ENCODE results near the gene ZNF552.
"Not testable (repeated sequence)": the region's sequence is repeated elsewhere in the genome, so short reads cannot be mapped to it uniquely, and the experiment has no call there.

Gene ZNF552

GRCh38 chr19:57817976-57818375, 3.3 kb upstream of the ZNF552 start:
- no peak for DNase-seq

GRCh38 chr19:57816652-57817051, 1.9 kb upstream of the ZNF552 start:
- DNase-seq = no peak

- DNase-seq = no peak
Measured at GRCh38 chr19:57815247-57816075, 748 bp upstream of the ZNF552 start.

DNA sequence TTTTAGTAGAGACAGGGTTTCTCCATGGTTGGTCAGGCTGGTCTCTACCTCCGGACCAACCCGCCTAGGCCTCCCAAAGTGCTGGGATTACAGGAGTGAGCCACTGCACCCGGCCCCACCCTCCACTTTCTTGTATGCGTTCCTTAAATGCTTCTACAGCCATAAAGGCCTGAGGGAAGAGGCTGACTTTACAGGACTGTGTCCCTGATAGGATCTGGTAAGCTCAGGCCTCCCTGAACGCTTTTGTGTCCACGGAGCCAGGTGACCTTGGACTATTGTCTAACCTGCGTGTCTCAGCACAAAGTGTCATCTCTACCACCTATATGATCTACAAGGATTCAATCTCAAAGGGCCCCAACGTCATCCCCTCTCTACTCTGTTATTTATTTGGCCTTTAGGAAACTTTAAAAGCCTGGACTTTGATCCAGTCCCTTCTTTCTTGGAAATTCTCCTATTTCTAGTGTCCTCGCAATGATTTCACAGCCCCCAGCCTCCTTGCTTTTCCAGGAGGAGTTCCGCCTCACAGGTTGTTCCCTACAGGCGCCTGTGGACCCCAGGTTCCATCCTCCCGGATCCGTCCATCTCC, 701 bp downstream of the ZNF552 start:
- no peak for DNase-seq

- not testable (repeated sequence) for DNase-seq
Measured at GRCh38 chr19:57812975-57813820, 1.5 kb downstream of the ZNF552 start.

GRCh38 chr19:57812226-57812625, 2.5 kb downstream of the ZNF552 start:
- no peak for DNase-seq

- DNase-seq = not testable (repeated sequence)
Measured at GRCh38 chr19:57810410-57811295, 4.1 kb downstream of the ZNF552 start.

DNA sequence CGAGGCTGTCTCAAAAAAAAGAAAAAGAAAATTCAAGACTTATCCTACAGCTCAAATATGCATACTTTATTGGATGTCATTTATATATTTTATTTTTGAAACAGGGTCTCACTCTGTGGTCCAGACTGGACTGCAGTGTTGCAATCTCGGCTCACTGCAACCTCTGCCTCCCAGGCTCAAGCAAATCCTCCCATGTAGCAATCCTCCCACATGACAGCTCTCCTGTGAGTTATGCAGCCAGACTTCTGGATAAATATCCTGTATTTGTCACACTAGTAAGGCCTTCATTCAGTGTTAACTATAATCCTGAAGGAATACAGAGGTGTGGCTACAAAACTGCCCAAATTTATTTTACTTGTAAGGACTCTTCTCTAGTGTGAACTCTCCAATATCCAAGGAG, 7.2 kb downstream of the ZNF552 start:
- no peak for DNase-seq

GRCh38 chr19:57803594-57804325, 11.0 kb downstream of the ZNF552 start:
- DNase-seq = no peak

GRCh38 chr19:57803265-57803593, 11.5 kb downstream of the ZNF552 start:
- DNase-seq = no peak

DNA sequence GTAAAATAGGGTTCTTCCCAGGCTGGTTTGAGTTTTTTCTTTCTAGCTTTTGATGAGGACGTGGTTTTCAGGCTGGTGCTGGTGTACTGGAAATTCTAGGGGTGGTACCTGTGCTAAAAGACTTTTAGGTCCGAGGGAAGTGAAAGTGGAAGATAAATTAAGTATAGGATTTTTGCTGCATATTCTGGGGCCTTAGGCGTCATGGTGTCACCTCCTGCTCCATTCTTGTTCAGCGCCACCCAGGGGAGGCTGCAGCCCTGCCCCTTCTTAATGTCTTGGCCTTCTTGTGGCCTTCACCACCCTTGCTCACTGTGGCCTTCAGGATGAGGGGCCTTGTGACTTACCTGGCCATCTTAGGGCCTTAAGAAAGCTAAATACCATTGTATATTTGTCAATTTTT, 12.4 kb downstream of the ZNF552 start:
- no peak for DNase-seq

- DNase-seq = no peak
Measured at GRCh38 chr19:57800696-57801095, 14.0 kb downstream of the ZNF552 start.

- not testable (repeated sequence) for DNase-seq
Measured at GRCh38 chr19:57796580-57796979, 18.1 kb downstream of the ZNF552 start.

GRCh38 chr19:57789288-57789687, 25.4 kb downstream of the ZNF552 start:
- DNase-seq = no peak

DNA sequence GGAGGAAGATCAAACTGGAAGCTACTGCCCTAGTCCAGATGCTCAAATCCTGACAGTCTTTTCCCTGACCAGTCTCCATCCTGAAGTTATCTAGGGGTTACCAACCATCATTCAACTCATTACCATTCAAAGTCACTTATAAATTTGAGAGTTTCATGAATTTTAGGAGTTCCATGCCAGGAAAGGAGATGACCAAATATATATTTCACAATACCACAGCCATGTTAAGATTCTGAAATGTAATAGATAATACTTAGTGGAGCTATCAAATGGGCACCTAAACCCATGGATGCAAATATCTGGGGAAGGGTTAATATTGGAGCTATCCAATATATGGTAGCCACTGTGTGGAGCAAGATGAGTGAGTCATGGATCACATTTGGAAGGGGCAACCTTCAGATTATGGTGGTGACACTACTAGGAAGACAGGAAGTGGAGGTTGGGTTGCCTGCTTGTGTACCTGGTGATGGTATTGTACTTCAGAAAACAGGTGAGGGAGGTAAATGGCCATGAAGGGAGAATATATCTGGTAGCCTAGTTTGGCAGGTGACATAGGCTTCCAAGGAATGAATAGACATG, 26.5 kb downstream of the ZNF552 start:
- no peak for DNase-seq

DNA sequence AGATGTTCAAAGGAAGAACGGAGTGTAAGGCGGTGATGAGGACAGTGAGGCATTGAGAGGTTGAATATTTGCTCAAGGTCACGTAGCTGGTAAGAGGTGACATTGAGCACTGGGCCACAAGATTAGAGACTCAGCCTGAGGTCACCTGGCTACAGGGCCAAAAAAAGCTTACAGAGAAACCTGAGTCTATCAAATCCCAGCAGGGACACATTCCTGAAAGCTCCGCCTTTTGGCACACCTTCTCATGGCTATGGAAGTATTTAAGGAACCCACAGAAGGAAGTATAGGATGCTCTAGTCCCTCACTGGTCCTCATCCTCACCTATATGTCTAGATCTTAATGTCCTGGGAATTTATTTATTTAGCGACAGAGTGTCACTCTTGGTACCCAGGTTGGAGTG, 27.8 kb downstream of the ZNF552 start:
- no peak for DNase-seq

DNA sequence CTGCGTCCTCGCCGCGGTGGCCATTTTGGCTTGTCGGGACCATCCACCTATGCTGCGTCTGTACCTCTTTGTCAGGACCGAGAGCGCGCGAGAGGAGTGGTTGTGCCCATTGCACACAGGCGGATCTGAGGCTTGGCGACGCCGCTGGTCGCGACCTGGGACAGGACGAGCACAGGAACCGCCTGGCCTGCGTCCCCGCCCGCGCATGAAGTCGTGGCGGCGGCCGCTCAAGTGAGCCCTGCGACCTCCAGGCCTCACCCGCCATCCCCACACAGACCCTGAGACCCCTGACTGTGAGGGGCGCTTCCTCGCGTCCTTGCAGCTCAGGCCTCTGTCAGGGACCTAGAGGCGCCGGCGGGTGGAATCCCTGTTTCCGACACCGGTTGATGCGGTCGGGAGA, 28.4 kb downstream of the ZNF552 start:
- DNase-seq = no peak

GRCh38 chr19:57779220-57779845, 35.4 kb downstream of the ZNF552 start:
- DNase-seq = no peak

GRCh38 chr19:57778336-57778735, 36.4 kb downstream of the ZNF552 start:
- no peak for DNase-seq

DNA sequence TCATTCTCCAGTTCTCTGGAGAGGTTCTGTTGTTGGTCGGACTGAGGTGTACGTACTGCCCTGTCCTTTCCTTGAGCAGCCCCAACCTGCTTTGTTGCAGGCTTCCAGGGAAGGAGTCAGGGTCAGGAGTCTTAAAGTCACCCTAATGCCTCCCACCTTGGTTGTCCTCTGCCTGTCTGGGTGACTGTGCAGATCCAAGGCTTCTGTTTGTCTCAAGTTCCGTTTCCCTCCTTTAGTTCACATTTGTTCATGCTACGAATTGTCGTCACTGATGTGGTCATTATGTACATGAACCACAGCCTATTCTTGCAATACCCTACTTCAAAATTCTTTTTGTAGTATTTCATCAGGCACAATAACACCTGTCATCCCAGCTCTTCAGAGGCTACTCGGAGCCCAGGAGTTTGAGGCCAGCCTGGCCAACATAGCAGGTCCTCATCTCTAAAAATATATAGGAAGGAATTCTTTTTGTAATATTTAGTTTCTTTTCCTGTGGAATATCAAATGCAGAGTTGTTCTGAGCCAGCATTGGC, 37.9 kb downstream of the ZNF552 start:
- no peak for DNase-seq

DNA sequence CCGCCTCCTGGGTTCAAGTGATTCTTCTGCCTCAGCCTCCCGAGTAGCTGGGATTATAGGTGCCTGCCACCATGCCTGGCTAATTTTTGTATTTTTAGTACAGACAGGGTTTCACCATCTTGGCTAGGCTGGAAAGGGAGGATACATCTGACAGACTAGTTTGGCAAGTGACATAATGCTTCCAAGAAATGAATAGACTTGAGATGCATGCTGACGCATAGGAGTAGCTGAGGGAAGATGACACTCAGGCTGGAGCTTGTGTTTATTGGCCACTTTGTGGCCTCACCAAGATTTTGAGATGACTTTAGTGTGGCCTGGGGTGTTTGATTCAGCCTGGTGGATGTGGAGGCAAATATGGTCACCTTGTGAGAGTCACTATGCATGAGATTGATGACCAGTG, 41.2 kb downstream of the ZNF552 start:
- DNase-seq = no peak

All from activated CD4-positive, alpha-beta T cell treated with anti-CD3 and anti-CD28 coated beads for 4 hours (primary cell).